ENCODE data around the gene SLC11A1. TPM values are rescaled to one million over a fixed set of nuclear protein-coding genes. Genes with fewer than 3 reads are reported as not detected.

SLC11A1 gene
- total and polyA plus RNA-seq, 2 experiments from 2014 or later, result 0.63 to 1.1 TPM

DNA sequence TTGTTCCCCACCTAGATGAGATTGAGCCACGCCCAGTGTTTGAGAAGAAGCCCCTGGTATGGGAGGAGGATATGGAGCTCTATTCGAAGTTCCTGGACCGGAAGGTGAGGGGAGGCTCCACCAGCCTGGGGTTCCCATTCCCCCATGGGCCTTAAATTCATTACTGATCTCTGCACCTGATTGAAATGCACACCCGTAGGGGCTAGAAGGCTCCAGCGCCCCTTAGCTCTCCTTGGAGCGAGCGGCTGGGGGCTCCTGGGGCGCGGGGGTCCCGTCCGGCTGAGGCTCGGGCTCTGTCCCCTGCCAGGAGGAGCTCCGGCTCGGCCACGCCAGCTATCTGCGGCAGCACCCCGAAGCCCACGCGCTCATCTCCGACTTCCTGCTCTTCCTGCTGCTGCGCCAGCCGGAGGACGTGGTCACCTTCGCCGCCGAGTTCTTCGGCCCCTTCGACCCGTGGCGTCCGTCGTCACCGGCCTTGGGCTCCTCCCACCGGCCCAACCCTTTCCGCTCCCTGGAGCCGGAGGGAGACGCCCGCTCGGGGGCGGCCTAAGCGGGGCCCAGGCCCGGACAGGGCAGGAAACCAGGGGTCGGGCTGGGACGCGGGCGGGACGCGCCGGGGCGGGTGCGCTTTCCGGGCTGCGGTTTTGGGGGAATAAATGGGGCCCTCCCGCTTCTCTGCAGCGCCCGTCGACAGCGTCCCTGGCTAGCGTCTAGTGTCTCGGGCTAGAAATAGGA, 14.5 kb upstream of the SLC11A1 start:
- Histone ChIP-seq H3K27ac (peak overlapping the region; percentile 25), H3K9me3 (ENCODE audit: low read depth) (no peaks in the 10 kb centered on the region), H3K4me1 (ENCODE audit: low read depth) (no peaks in the 10 kb centered on the region), H3K36me3 (no peaks in the 10 kb centered on the region), H3K4me3 (peak overlapping the region; percentile 13), H3K27me3 (no peaks in the 10 kb centered on the region)
- peak; percentile 86 to 87 for DNase-seq (ENCODE audit: low read depth in 1 of 2, low spot score in 1 of 2)
- TF ChIP-seq, protein P1, sequence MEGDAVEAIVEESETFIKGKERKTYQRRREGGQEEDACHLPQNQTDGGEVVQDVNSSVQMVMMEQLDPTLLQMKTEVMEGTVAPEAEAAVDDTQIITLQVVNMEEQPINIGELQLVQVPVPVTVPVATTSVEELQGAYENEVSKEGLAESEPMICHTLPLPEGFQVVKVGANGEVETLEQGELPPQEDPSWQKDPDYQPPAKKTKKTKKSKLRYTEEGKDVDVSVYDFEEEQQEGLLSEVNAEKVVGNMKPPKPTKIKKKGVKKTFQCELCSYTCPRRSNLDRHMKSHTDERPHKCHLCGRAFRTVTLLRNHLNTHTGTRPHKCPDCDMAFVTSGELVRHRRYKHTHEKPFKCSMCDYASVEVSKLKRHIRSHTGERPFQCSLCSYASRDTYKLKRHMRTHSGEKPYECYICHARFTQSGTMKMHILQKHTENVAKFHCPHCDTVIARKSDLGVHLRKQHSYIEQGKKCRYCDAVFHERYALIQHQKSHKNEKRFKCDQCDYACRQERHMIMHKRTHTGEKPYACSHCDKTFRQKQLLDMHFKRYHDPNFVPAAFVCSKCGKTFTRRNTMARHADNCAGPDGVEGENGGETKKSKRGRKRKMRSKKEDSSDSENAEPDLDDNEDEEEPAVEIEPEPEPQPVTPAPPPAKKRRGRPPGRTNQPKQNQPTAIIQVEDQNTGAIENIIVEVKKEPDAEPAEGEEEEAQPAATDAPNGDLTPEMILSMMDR (IDR thresholded peaks at IDR 0.05; ENCODE audit: low read depth, low read length), result no peak

DNA sequence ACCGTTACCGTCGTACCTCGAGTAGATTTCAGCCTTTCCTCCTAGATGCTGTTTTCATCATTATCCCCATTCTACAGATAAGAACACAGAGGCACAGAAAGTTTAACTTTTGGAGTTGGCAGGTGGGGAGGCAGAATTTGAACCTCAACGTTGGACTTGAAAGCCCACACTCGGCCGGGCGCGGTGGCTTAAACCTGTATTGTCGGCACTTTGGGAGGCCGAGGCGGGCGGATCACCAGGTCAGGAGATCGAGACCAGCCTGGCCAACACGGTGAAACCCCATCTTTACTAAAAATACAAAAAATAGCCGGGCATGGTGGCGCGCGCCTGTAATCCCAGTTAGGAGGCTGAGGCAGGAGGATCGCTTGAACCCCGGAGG, 13.9 kb upstream of the SLC11A1 start:
- no peaks in the 10 kb centered on the region for H3K27me3 ChIP-seq
- H3K4me1 ChIP-seq (ENCODE audit: low read depth), result no peaks in the 10 kb centered on the region
- no peak overlapping the region for H3K27ac ChIP-seq
- peak overlapping the region; percentile 13 for H3K4me3 ChIP-seq
- H3K36me3 ChIP-seq, result no peaks in the 10 kb centered on the region
- TF ChIP-seq, protein P1 (IDR thresholded peaks at IDR 0.05; ENCODE audit: low read depth, low read length), result no peak
- no peak for DNase-seq (ENCODE audit: low read depth in 1 of 2, low spot score in 1 of 2)
- H3K9me3 ChIP-seq (ENCODE audit: low read depth), result no peaks in the 10 kb centered on the region

DNA sequence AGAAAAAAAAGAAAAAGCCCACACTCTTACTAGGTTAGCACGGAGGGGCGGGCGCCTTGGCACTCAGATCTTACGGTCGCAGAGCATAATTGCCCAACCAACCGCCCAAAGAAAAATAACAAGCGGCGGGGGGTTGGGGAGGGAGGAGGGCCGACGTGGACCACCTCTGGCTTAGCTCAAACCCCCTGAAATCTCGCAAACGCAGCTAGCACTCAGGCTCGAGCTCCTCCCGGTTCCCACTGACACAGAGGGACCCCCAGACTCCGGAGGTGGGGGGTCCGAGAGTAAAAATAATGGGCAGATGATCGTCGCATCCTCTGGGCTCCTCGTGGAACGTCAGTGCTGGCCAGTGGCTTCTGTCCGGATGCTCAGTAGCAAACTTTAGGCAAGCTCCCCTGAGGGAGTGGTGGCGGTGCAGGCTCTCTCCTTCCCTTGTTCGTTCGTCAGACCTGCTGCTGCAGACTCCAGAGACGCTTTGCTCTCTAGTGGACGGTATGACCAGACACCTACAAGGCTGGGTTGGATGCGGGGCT, 13.4 kb upstream of the SLC11A1 start:
- H3K27me3 ChIP-seq, result no peaks in the 10 kb centered on the region
- TF ChIP-seq, protein P1 (IDR thresholded peaks at IDR 0.05; ENCODE audit: low read depth, low read length), result peak; percentile 6
- H3K9me3 ChIP-seq (ENCODE audit: low read depth), result no peaks in the 10 kb centered on the region
- no peaks in the 10 kb centered on the region for H3K36me3 ChIP-seq
- peak; percentile 20 to 37 for DNase-seq (ENCODE audit: low read depth in 1 of 2, low spot score in 1 of 2)
- H3K4me1 ChIP-seq (ENCODE audit: low read depth), result no peaks in the 10 kb centered on the region
- no peak overlapping the region for H3K4me3 ChIP-seq
- no peak overlapping the region for H3K27ac ChIP-seq

DNA sequence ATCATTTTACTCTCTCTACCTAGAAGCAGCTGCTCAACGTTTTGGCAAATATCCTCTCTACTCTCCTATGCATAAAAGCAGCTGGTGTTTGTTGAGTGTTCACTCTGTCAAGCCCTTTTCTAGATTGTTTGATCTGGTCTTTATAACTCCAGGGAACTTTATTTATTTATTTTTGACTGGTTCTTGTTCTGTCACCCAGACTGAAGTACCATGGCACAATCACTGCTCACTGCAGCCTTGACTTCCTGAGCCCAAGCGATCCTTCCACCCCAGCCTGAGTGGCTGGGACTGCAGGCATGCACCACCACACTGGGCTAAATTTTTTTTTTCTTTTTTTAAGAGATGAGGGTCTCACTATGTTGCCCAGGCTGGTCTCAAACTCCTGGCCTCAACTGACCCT, 12.7 kb upstream of the SLC11A1 start:
- no peaks in the 10 kb centered on the region for H3K9me3 ChIP-seq (ENCODE audit: low read depth)
- H3K27me3 ChIP-seq, result no peaks in the 10 kb centered on the region
- no peaks in the 10 kb centered on the region for H3K4me1 ChIP-seq (ENCODE audit: low read depth)
- H3K27ac ChIP-seq, result no peak overlapping the region
- H3K36me3 ChIP-seq, result no peaks in the 10 kb centered on the region
- no peak overlapping the region for H3K4me3 ChIP-seq
- TF ChIP-seq, protein P1 (IDR thresholded peaks at IDR 0.05; ENCODE audit: low read depth, low read length), result no peak
- no peak for DNase-seq (ENCODE audit: low read depth in 1 of 2, low spot score in 1 of 2)

DNA sequence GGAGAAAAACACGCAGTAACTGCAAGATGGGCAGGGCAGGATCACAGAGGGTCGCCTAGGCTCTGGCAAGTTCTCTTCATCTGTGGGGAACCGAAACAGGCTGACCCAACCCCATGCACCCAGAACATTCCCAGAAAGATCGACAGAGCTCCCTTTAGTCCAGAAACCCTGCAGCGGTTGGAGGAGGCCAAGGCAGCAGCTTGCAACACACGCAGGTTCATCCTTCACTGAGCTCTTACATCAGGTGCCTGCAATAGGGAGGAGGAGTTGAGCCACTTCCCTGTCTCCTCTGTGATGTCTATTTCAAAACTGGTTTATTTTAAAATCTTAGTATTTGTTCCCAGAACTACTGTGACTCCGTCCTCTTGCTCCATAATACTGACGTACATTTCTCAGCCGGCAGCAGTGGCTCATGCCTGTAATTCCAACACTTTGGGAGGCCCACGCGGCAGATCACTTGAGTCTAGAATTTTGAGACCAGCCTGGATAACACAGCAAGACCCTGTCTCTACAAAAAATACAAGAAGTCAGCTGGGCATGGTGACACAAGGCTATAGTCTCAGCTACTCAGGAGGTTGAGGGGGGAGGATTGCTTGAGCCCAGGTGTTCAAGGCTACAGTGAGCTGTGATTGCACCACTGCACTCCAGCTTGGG, 11.5 kb upstream of the SLC11A1 start:
- Histone ChIP-seq H3K36me3 (no peaks in the 10 kb centered on the region), H3K27me3 (no peaks in the 10 kb centered on the region), H3K27ac (no peak overlapping the region), H3K9me3 (ENCODE audit: low read depth) (no peaks in the 10 kb centered on the region), H3K4me3 (no peak overlapping the region), H3K4me1 (ENCODE audit: low read depth) (no peaks in the 10 kb centered on the region)
- peak in 1 of 2 donors; percentile 72 for DNase-seq (ENCODE audit: low read depth in 1 of 2, low spot score in 1 of 2)
- TF ChIP-seq, protein P1 (IDR thresholded peaks at IDR 0.05; ENCODE audit: low read depth, low read length), result no peak
